Measurements from ENCODE around the gene ITIH3. TPM values are rescaled to one million over a fixed set of nuclear protein-coding genes. Genes with fewer than 3 reads are reported as not detected.

The ITIH3 gene
- total RNA-seq, 1 experiment from 2014 or later = not detected

DNA sequence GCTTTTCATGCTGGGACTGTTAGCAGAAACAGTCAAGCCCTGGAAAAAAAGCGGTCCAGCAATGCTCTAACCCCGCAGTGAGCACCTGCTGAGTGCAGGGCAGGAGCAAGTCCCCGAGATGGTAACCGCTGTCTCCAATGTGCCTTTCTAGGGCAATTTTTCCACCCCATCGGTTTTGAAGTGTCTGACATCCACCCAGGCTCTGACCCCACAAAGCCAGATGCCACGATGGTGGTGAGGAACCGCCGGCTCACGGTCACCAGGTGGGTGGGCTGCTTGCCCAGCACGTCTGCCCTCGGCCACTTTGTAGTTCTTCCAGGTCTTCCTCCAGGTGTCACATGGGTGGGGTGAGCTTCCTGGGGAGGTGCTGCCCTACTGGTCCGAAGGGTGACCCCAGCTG is 3.2 kb upstream of the ITIH3 start:
- in situ Hi-C loops (cut with HindIII; ENCODE audit: low pct_unique_long_range_greater_than_20kb, low sequenced_read_pairs) = no loop called here
- no peak for DNase-seq (ENCODE audit: low read depth)

DNA sequence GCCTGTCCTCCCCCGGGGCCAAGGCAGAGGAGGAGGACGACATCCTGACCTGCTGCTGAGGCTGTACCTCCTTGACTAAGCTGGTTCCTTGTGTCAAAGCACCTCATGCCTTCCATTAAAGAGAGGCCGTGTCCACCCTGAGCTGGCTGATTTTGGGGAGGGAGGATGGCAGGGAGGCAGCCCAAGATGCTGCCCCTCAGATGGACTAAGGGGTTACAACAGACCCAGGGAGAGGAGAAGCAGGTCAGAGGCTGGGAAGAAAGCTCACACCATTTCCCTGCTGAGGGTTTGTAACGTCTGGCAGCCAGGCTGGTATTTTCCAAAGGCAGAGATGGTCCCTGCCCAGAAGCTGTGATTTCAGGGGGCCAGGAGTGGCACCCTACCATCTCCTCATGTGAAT is 2.7 kb upstream of the ITIH3 start:
- in situ Hi-C loops (cut with HindIII; ENCODE audit: low pct_unique_long_range_greater_than_20kb, low sequenced_read_pairs) = no loop called here
- no peak for DNase-seq (ENCODE audit: low read depth)

DNA sequence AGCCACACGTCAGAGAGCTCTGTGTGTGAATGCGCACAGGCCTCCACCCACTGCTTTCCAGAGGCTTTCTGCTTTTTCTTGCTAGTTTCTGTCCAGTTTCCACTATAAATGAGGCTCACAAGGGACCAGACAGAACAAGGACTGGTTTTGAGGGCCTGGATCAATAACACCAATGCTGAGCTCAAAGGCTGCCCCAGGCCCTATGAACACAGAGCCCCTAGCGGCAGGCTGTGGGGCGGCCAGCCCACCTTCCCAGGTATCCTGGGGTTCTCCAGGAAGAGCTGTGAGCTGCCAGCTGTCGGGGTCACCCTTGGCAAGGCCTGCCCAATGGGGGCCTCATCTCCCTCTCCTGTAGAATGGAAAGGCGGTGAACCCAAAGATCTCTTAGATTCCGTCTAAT is 2.2 kb upstream of the ITIH3 start:
- DNase-seq (ENCODE audit: low read depth) = no peak
- in situ Hi-C loops (cut with HindIII; ENCODE audit: low pct_unique_long_range_greater_than_20kb, low sequenced_read_pairs) = no loop called here

DNA sequence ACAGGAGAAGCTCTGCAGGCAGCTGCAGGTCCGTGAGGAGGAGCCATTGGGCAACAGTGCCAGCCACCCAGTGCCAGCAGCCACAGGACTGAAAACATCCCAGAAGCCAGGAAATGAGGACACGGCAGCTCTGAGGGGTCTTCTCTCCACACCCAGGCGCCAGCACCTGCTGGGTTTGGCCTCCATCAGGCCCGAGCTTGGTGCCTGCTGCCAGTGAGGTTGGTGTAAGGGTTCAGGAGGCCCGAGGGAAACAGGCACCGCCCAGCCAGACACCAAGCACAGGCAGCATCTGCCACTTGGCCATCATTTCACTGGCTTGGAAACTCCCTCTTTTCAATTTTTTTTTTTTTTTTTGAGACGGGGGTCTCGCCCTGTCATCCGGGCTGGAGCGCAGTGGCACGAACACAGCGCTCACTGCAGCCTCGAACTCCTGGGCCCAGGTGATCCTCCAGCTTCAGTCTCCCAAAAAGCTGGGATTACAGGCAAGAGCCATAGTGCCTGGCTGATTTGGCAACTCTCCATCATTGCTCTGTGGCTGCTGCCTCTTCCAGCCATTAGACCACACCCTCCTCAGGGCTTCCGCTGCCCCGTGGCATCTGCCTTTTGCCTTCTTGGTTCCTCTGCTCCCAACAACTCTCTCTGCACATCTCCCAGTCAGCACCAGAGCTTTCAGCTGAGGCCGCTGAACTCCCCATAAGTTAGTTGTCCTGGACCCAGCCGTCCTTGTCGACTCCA is 1.5 kb upstream of the ITIH3 start:
- DNase-seq (ENCODE audit: low read depth) = no peak
- in situ Hi-C loops (cut with HindIII; ENCODE audit: low pct_unique_long_range_greater_than_20kb, low sequenced_read_pairs) = no loop called here

- in situ Hi-C loops (cut with HindIII; ENCODE audit: low pct_unique_long_range_greater_than_20kb, low sequenced_read_pairs) = no loop called here
- no peak for DNase-seq (ENCODE audit: low read depth)
These were observed 639 bp upstream of the ITIH3 start for GRCh38 chr3:52793702-52794611.

DNA sequence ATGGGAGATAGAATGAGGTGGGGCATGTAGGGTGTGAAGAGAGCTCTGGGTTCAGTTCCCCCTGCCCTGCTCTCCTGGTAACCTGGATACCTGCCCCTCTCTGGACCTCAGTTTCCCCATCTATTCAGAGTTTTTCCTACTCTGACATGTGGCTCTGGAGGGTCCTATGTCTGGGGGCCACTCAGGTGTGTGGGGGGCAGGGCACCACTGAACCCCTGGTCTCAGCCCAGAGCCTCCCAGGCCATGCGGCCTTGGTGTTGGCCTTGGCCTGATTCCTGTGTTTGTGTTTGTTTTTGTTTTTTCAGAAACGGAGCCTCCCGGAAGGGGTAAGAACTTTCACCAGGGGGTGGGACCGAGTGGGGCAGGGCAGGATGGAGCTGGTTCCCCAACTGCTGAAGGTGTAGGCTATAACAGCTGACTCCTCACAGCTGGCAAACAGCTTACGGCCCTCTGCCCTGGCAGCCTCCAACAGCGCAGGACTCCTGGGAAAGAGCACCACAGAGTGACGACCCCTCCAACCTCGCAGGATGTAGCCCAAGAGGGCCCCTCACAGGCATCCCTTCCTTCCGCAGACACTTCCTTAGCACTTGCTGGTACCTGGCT is 803 bp downstream of the ITIH3 start:
- no peak for DNase-seq (ENCODE audit: low read depth)
- in situ Hi-C loops (cut with HindIII; ENCODE audit: low pct_unique_long_range_greater_than_20kb, low sequenced_read_pairs) = no loop called here

DNA sequence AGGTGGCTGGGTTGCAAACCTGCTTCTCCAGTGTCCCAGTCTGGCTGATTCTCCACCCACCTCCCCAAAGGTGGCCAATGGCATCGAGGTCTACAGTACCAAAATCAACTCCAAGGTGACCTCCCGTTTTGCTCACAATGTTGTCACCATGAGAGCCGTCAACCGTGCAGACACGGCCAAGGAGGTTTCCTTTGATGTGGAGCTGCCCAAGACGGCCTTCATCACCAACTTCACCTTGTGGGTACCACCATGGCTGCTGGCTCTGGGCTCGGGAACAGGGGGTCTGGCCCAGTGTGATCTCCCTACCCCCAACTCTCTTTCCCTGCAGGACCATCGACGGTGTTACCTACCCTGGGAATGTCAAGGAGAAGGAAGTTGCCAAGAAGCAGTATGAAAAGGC is 1.8 kb downstream of the ITIH3 start:
- in situ Hi-C loops (cut with HindIII; ENCODE audit: low pct_unique_long_range_greater_than_20kb, low sequenced_read_pairs) = no loop called here
- no peak for DNase-seq (ENCODE audit: low read depth)

GRCh38 chr3:52798376-52798977 is 3.9 kb downstream of the ITIH3 start:
- no peak for DNase-seq (ENCODE audit: low read depth)
- in situ Hi-C loops (cut with HindIII; ENCODE audit: low pct_unique_long_range_greater_than_20kb, low sequenced_read_pairs) = no loop called here

DNA sequence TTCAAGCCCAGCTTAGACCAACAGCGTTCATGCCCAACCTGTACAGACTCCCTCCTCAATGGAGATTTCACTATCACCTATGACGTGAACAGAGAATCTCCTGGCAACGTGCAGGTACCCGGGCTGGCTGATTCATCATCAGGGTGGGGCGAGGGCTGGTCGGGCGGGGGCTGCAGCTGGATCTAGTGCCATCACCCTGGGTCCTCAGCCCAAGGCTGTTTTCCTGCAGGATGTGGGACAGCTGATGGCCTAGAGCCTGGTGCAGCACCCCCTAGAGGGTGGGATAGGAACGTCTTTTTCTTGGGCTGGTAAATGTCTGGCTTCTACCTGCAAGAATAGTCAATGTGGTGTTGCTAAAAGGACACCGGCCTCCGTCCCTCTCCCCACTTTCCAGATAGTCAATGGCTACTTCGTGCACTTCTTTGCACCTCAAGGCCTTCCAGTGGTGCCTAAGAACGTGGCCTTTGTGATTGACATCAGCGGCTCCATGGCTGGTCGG is 4.4 kb downstream of the ITIH3 start:
- in situ Hi-C loops (cut with HindIII; ENCODE audit: low pct_unique_long_range_greater_than_20kb, low sequenced_read_pairs) = no loop called here

GRCh38 chr3:52800079-52800478 is 5.5 kb downstream of the ITIH3 start:
- no peak for DNase-seq (ENCODE audit: low read depth)
- in situ Hi-C loops (cut with HindIII; ENCODE audit: low pct_unique_long_range_greater_than_20kb, low sequenced_read_pairs) = no loop called here

More for the DNA sequence above, 4.4 kb downstream of the ITIH3 start:
- no peak for DNase-seq (ENCODE audit: low read depth)

DNA sequence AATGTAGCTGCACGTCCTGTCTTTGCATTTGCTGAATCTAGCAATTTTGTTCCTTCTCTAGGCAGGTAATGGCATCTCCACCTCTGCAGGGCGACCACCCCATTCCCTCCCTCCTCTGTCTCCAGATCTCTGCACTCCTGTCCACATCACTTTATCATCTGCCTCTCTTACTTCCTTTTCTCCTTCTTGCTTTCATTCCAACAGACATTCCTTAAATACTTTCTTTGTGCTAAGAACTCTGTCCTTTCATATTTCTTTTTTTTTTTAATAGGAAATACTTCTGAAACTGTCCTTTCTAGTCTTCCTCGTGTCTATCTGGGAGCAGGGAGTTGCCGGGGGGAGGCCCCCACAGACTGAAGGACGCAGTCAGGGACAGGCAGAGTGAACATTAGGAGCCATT is 7.2 kb downstream of the ITIH3 start:
- in situ Hi-C loops (cut with HindIII; ENCODE audit: low pct_unique_long_range_greater_than_20kb, low sequenced_read_pairs) = no loop called here
- DNase-seq (ENCODE audit: low read depth) = no peak

DNA sequence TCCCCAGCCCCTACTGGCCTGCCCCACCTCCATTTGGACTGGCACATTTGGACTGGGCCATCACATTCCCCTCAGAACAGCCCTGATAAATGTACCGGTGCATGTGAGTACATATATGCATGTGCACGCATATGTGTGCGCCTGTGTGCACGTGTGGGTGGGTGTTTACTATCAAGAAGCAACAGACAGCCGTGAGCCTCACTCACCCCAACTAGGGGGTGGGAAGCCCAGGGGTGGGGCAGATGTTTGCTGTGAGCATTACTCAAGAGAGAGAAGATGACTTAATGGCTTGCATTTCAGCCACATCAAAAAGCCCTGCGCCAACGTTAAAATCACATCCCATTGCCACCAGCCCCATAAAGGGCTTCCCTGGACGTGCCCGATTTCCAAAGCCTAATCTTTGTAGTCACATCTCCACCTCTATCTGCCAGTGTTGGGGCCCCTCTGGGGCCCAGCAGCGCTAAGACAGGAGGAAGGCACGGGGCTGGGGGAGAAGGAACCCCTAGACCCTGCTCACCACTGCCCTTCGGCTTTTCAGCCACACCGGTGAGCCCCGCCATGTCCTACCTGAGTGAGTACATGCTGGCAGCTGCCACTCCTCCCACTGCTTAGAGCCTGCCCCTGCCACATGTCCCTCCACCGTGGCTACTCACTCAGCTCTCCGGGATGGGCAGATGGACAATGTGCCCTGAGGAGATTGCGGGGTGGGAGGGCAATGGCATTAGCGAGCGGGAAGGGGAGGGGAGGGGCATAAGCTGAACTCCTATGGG is 10.9 kb downstream of the ITIH3 start:
- DNase-seq (ENCODE audit: low read depth) = no peak
- in situ Hi-C loops (cut with HindIII; ENCODE audit: low pct_unique_long_range_greater_than_20kb, low sequenced_read_pairs) = no loop called here

- in situ Hi-C loops (cut with HindIII; ENCODE audit: low pct_unique_long_range_greater_than_20kb, low sequenced_read_pairs) = no loop called here
- DNase-seq (ENCODE audit: low read depth) = no peak
These were observed 14.6 kb downstream of the ITIH3 start for GRCh38 chr3:52809149-52809548.

DNA sequence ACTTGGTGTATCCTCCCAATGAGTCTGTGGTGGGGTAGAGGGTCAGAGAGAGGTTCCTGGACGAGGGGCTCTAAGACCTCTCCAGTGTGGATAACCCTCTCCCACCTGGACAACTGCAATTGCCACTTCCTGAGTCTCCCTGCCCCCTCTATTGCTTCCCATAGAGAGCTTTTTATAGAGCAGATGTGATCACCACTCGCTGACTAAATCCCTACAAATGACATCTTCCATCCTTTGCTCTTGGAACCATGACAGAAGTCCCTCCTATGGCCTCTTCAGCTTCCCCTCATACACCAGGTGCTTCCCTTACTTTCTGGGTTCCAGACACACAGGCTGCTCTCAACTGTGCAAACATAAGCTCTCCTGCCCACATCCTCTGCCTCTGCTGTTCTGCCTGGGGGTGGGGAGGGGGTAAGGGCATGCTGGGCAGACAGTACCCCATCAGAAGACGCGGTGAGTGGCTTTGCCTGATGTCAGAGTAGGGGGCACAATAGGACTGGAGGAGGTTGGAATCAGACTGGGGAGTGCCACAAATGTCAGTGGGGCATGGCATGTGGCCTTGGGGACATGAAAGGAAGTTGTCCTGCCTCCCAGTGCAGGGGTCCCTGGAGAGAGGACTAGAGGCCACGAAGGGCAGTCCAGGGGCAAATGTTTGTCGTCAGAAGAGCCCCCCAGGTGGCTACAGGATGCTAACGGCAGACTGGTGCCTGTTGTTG is 15.2 kb downstream of the ITIH3 start:
- DNase-seq (ENCODE audit: low read depth) = no peak
- in situ Hi-C loops (cut with HindIII; ENCODE audit: low pct_unique_long_range_greater_than_20kb, low sequenced_read_pairs) = no loop called here

- DNase-seq (ENCODE audit: low read depth) = no peak
- in situ Hi-C loops (cut with HindIII; ENCODE audit: low pct_unique_long_range_greater_than_20kb, low sequenced_read_pairs) = no loop called here
These were observed 16.3 kb downstream of the ITIH3 start for GRCh38 chr3:52810923-52811322.

GRCh38 chr3:52811452-52812011 is 16.9 kb downstream of the ITIH3 start:
- in situ Hi-C loops (cut with HindIII; ENCODE audit: low pct_unique_long_range_greater_than_20kb, low sequenced_read_pairs) = no loop called here
- no peak for DNase-seq (ENCODE audit: low read depth)

DNA sequence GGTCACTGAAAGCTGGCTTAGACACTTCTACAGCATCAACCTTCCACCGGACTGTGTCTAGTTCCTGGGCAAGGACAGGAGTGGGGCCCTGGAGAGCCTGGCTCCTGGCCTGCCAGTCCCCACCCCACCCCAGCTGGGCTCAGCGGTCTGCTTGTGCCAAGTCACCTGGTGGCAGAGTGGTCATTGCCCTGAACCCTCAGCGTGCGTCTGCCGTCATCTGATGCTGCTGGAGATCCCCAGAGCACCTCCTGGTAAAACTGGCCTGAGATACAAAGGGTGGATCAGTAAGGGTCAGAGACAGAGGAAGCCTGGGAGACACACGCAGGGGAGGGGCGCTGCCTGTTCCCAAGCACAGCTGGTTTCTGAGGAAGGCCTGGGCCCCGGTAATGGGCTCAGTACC is 19.2 kb downstream of the ITIH3 start:
- no peak for DNase-seq (ENCODE audit: low read depth)
- in situ Hi-C loops (cut with HindIII; ENCODE audit: low pct_unique_long_range_greater_than_20kb, low sequenced_read_pairs) = no loop called here
